Keratinocyte (primary cell): ENCODE results near the gene SESN2. TPM values are rescaled to one million over a fixed set of nuclear protein-coding genes. Genes with fewer than 3 reads are reported as not detected.

Source experiments
- DNase-seq: peaks from one replicate; pipeline ENCODE4 v3.0.0-alpha.2; 2011; ENCODE audit warnings: low read depth, missing footprints, low spot score
- FAIRE-seq: peaks from 2 replicates; lab custom pipeline; 2011; peaks lifted over from hg19 to GRCh38; lab: Jason Lieb, UNC
- H2AFZ ChIP-seq: 2 replicates; pipeline ENCODE4 v1.6.0; 2012; ENCODE audit warnings: low read length, control low read depth, inconsistent platforms; ENCODE audit not compliant: control insufficient read depth
- H3K27ac ChIP-seq: 2 replicates; pipeline ENCODE4 v1.5.1; 2011; ENCODE audit warnings: low read length; ENCODE audit not compliant: control insufficient read depth, insufficient read depth
- H3K27me3 ChIP-seq: 3 replicates; pipeline ENCODE4 v1.6.0; 2011; ENCODE audit warnings: low read length; ENCODE audit not compliant: control insufficient read depth, insufficient read depth; ENCODE audit errors: extremely low read depth
- H3K36me3 ChIP-seq, 2 experiments: 2 replicates in 1 of 2; 3 replicates in 1 of 2; pipeline ENCODE4 v1.5.1; 2011; ENCODE audit warnings: low read length in 2 of 2, mild to moderate bottlenecking in 1 of 2; ENCODE audit not compliant: control insufficient read depth in 2 of 2, insufficient read depth in 2 of 2; ENCODE audit errors: extremely low read depth in 1 of 2
- H3K4me1 ChIP-seq: 3 replicates; pipeline ENCODE4 v1.5.1; 2011; ENCODE audit warnings: low read length; ENCODE audit not compliant: control insufficient read depth, insufficient read depth; ENCODE audit errors: extremely low read depth
- H3K4me2 ChIP-seq: 3 replicates; pipeline ENCODE4 v1.6.0; 2011; ENCODE audit warnings: low read depth, low read length; ENCODE audit not compliant: control insufficient read depth, insufficient read depth; ENCODE audit errors: extremely low read depth
- H3K4me3 ChIP-seq, 3 experiments: fragments of 200-600 bp in 1 of 3; sonication (generic) in 1 of 3; 2 replicates in 2 of 3; 3 replicates in 1 of 3; pipeline ENCODE4 v1.5.1; 2011 to 2016; ENCODE audit warnings: low read length in 3 of 3, mild to moderate bottlenecking in 3 of 3, control low read depth in 2 of 3, inconsistent platforms in 1 of 3, low read depth in 1 of 3, mixed read lengths in 1 of 3, mixed run types in 1 of 3, moderate library complexity in 1 of 3; ENCODE audit not compliant: control insufficient read depth in 2 of 3, insufficient read depth in 2 of 3; ENCODE audit errors: extremely low read depth in 1 of 3
- H3K79me2 ChIP-seq: 2 replicates; pipeline ENCODE4 v1.6.0; 2012; ENCODE audit warnings: low read length; ENCODE audit not compliant: control insufficient read depth, insufficient read depth
- H3K9ac ChIP-seq: 3 replicates; pipeline ENCODE4 v1.6.0; 2011; ENCODE audit warnings: low read length; ENCODE audit not compliant: control insufficient read depth, insufficient read depth; ENCODE audit errors: extremely low read depth
- H3K9me1 ChIP-seq: 3 replicates; pipeline ENCODE4 v1.6.0; 2011; ENCODE audit warnings: low read length; ENCODE audit not compliant: control insufficient read depth, insufficient read depth; ENCODE audit errors: extremely low read depth
- H3K9me3 ChIP-seq: 2 replicates; pipeline ENCODE4 v1.5.1; 2012; ENCODE audit warnings: low read depth, low read length; ENCODE audit not compliant: control insufficient read depth
- H4K20me1 ChIP-seq: 3 replicates; pipeline ENCODE4 v1.6.0; 2011; ENCODE audit warnings: low read length; ENCODE audit not compliant: control insufficient read depth, insufficient read depth; ENCODE audit errors: extremely low read depth
- CTCF ChIP-seq, 3 experiments: IDR thresholded peaks in 1 of 3; conservative IDR thresholded peaks in 1 of 3; optimal IDR thresholded peaks in 1 of 3; 2 replicates in 2 of 3; 3 replicates in 1 of 3; pipeline versions ENCODE3 to v1.5.1; 2011; ENCODE audit warnings: low read length in 3 of 3, mild to moderate bottlenecking in 3 of 3, moderate library complexity in 2 of 3, control low read depth in 1 of 3, inconsistent platforms in 1 of 3; ENCODE audit not compliant: insufficient read depth in 2 of 3; ENCODE audit errors: extremely low read depth in 1 of 3
- EZH2 ChIP-seq: IDR thresholded peaks from one replicate; pipeline ENCODE4 v1.6.1; 2012; ENCODE audit warnings: inconsistent platforms, mild to moderate bottlenecking, low read length, moderate library complexity
- dilution Hi-C: fragments of 300-500 bp; cut with MboI; formaldehyde crosslinking; loops from one replicate; pipeline ENCODE4 v1.7.0; 2020; ENCODE audit warnings: low sequenced_read_pairs; ENCODE audit not compliant: extremely low pct_ligation_motif_present
- polyA plus RNA-seq, 5 experiments: library from polyadenylated mRNA; depleted of rRNA in 3 of 5; stranded (reverse) in 3 of 5; stranded (forward) in 1 of 5; unstranded in 1 of 5; fragments of >200 nt; gene quantifications; 1 replicate in 1 of 5; 2 replicates in 3 of 5; 3 replicates in 1 of 5; pipeline versions ENCODE4 v1.2.1 to v1.2.3, GENCODE V29; 2011 to 2012; ENCODE audit warnings: missing spikeins in 2 of 5, low read depth in 1 of 5, low replicate concordance in 1 of 5

SESN2 gene
- polyA plus RNA-seq, 1 donor (not counting 4 experiments of a cell fraction or from before 2014, with no cell fraction given) = 13.5 TPM

GRCh38 chr1:28243685-28244311 is 15.5 kb upstream of the SESN2 start:
- Histone ChIP-seq H3K79me2 (no peaks in the 10 kb centered on the region), H2AFZ (no peak overlapping the region), H3K4me2 (no peak overlapping the region), H3K9ac (no peak overlapping the region), H3K36me3 (peaks cover 0 to 1% of the 10 kb centered on the region in 2 experiments), H4K20me1 (no peaks in the 10 kb centered on the region), H3K27ac (no peak overlapping the region), H3K4me1 (peaks cover 51% of the 10 kb centered on the region), H3K9me3 (no peaks in the 10 kb centered on the region), H3K27me3 (no peaks in the 10 kb centered on the region), H3K9me1 (no peaks in the 10 kb centered on the region), H3K4me3 (no peak overlapping the region)
- dilution Hi-C loops = no loop called here
- no peak for FAIRE-seq
- DNase-seq = no peak
- no peak for TF ChIP-seq CTCF (optimal IDR thresholded peaks at IDR 0.05 in 1 of 3, IDR thresholded peaks at IDR 0.05 in 1 of 3, conservative IDR thresholded peaks at IDR 0.05 in 1 of 3; ENCODE audit: extremely low read depth in 1 of 3, insufficient read depth in 2 of 3, low read length in 3 of 3)
- TF ChIP-seq EZH2 = no peak

GRCh38 chr1:28244549-28245251 is 14.6 kb upstream of the SESN2 start:
- no peak for FAIRE-seq

More at GRCh38 chr1:28244549-28245251, 14.6 kb upstream of the SESN2 start:
- H3K27me3 ChIP-seq = no peaks in the 10 kb centered on the region
- peaks cover 51% of the 10 kb centered on the region for H3K4me1 ChIP-seq
- H3K27ac ChIP-seq = no peak overlapping the region
- H3K36me3 ChIP-seq = peaks cover 0 to 1% of the 10 kb centered on the region in 2 experiments
- dilution Hi-C loops = no loop called here
- H2AFZ ChIP-seq = no peak overlapping the region
- H3K4me2 ChIP-seq = no peak overlapping the region
- no peaks in the 10 kb centered on the region for H4K20me1 ChIP-seq
- H3K4me3 ChIP-seq = no peak overlapping the region
- H3K9me1 ChIP-seq = no peaks in the 10 kb centered on the region
- no peak for DNase-seq
- H3K9me3 ChIP-seq = no peaks in the 10 kb centered on the region
- TF ChIP-seq CTCF (optimal IDR thresholded peaks at IDR 0.05 in 1 of 3, IDR thresholded peaks at IDR 0.05 in 1 of 3, conservative IDR thresholded peaks at IDR 0.05 in 1 of 3; ENCODE audit: extremely low read depth in 1 of 3, insufficient read depth in 2 of 3, low read length in 3 of 3) (no peak), EZH2 (no peak)
- H3K79me2 ChIP-seq = no peaks in the 10 kb centered on the region
- H3K9ac ChIP-seq = no peak overlapping the region
